Uterus (tissue), 4 donors: ENCODE results near the gene LDLRAD4. TPM values are rescaled to one million over a fixed set of nuclear protein-coding genes. Genes with fewer than 3 reads are reported as not detected.

Experiments
- DNase-seq, 2 donors: peaks; one replicate each; pipeline ENCODE4 v3.0.0-alpha.2; 2019 to 2020
- H3K27ac ChIP-seq, 2 donors: fragments of 200-600 bp; sonication (generic); 1 replicate in 1 of 2; 2 replicates in 1 of 2; pipeline ENCODE4 v1.5.1; 2016 to 2018
- H3K27me3 ChIP-seq, 2 donors: fragments of 200-600 bp; sonication (generic); one replicate each; pipeline ENCODE4 v1.5.1; 2018 to 2019; ENCODE audit warnings: control low read depth in 1 of 2
- H3K36me3 ChIP-seq, 2 donors: fragments of 200-600 bp; sonication (generic); one replicate each; pipeline ENCODE4 v1.5.1; 2019; ENCODE audit warnings: control low read depth in 1 of 2
- H3K4me1 ChIP-seq, 2 donors: fragments of 200-600 bp; sonication (generic); one replicate each; pipeline ENCODE4 v1.5.1; 2018 to 2019; ENCODE audit warnings: control low read depth in 1 of 2
- H3K4me3 ChIP-seq, 2 donors: fragments of 200-600 bp; sonication (generic); 1 replicate in 1 of 2; 2 replicates in 1 of 2; pipeline ENCODE4 v1.5.1; 2018 to 2019; ENCODE audit warnings: mild to moderate bottlenecking in 1 of 2
- H3K9me3 ChIP-seq, 2 donors: fragments of 200-600 bp; sonication (generic); one replicate each; pipeline ENCODE4 v1.5.1; 2019; ENCODE audit warnings: control low read depth in 1 of 2
- POLR2A ChIP-seq, 2 donors: fragments of 450-650 bp; IDR thresholded peaks; one replicate each; pipeline ENCODE4 v1.6.1; 2016; ENCODE audit warnings: antibody characterized with exemption in 2 of 2, mild to moderate bottlenecking in 1 of 2, moderate library complexity in 1 of 2
- intact Hi-C: fragments of 100-400 bp; cut with DNase I; formaldehyde crosslinking; loops from one replicate; pipeline ENCODE4 v1.15.1; 2023; ENCODE audit warnings: low total_unique reads
- total RNA-seq, 4 donors: library from RNA; depleted of rRNA in 3 of 4; stranded (reverse); fragments of >200 nt in 3 of 4; gene quantifications; one replicate each; pipeline versions ENCODE4 v1.1.0 to v1.2.4, GENCODE V29; 2014 to 2023
- TF ChIP-seq, protein P1 (sequence below), 4 experiments: fragments of 200-600 bp in 2 of 4; fragments of 450-650 bp in 2 of 4; sonication (generic) in 2 of 4; IDR thresholded peaks; one replicate each; pipeline ENCODE4 v1.5.1; 2016 to 2019; ENCODE audit warnings: antibody characterized with exemption in 4 of 4, mild to moderate bottlenecking in 2 of 4, moderate library complexity in 1 of 4
- donor health status: DM: yes; HTN: yes; CAD: no.

The LDLRAD4 gene
- total RNA-seq, 4 donors from 2014 or later, result 23.8 to 82.2 (median 39.3) TPM

GRCh38 chr18:13353084-13353823, 134.7 kb downstream of the LDLRAD4 start:
- Histone ChIP-seq H3K4me3 (no peak overlapping the region), H3K27ac (no peak overlapping the region), H3K27me3 (no peaks in the 10 kb centered on the region), H3K4me1 (no peaks in the 10 kb centered on the region), H3K9me3 (no peaks in the 10 kb centered on the region), H3K36me3 (no peaks in the 10 kb centered on the region)
- no peak for TF ChIP-seq POLR2A (IDR thresholded peaks at IDR 0.05)
- TF ChIP-seq, protein P1, sequence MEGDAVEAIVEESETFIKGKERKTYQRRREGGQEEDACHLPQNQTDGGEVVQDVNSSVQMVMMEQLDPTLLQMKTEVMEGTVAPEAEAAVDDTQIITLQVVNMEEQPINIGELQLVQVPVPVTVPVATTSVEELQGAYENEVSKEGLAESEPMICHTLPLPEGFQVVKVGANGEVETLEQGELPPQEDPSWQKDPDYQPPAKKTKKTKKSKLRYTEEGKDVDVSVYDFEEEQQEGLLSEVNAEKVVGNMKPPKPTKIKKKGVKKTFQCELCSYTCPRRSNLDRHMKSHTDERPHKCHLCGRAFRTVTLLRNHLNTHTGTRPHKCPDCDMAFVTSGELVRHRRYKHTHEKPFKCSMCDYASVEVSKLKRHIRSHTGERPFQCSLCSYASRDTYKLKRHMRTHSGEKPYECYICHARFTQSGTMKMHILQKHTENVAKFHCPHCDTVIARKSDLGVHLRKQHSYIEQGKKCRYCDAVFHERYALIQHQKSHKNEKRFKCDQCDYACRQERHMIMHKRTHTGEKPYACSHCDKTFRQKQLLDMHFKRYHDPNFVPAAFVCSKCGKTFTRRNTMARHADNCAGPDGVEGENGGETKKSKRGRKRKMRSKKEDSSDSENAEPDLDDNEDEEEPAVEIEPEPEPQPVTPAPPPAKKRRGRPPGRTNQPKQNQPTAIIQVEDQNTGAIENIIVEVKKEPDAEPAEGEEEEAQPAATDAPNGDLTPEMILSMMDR (IDR thresholded peaks at IDR 0.05), result no peak
- intact Hi-C loops, result no loop called here
- DNase-seq, result no peak

DNA sequence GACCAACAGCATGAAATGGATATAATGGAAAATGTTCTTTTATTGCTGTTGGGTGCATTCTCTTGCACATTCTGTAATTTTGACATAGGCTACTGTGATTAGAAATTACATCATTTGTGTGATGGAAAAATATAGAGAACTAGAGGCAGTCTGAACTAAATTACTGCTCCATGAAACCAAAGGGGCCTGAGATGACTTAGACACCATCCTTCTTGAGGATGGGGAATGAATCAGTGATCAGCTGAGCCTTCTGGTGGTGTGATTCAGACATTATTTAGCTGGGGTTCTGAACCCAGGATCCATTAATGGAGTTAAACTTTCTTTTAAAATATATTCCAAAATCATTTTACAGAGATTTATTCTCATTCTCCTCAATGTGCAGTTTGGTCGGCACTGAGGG, 135.8 kb downstream of the LDLRAD4 start:
- no peak overlapping the region for H3K4me3 ChIP-seq
- H3K27me3 ChIP-seq, result no peaks in the 10 kb centered on the region
- no peak for TF ChIP-seq POLR2A (IDR thresholded peaks at IDR 0.05)
- TF ChIP-seq, protein P1 (IDR thresholded peaks at IDR 0.05), result no peak
- DNase-seq, result no peak
- intact Hi-C loops, result no loop called here
- H3K9me3 ChIP-seq, result no peaks in the 10 kb centered on the region
- no peaks in the 10 kb centered on the region for H3K4me1 ChIP-seq
- H3K27ac ChIP-seq, result no peak overlapping the region
- H3K36me3 ChIP-seq, result no peaks in the 10 kb centered on the region

- H3K4me1 ChIP-seq, result no peaks in the 10 kb centered on the region
- no peaks in the 10 kb centered on the region for H3K9me3 ChIP-seq
- H3K27ac ChIP-seq, result no peak overlapping the region
- no peaks in the 10 kb centered on the region for H3K36me3 ChIP-seq
- no peak for DNase-seq
- no peak for TF ChIP-seq POLR2A (IDR thresholded peaks at IDR 0.05)
- TF ChIP-seq, protein P1 (IDR thresholded peaks at IDR 0.05), result no peak
- no peak overlapping the region for H3K4me3 ChIP-seq
- no peaks in the 10 kb centered on the region for H3K27me3 ChIP-seq
- intact Hi-C loops, result no loop called here
These were observed 137.5 kb downstream of the LDLRAD4 start for GRCh38 chr18:13356032-13356431.

DNA sequence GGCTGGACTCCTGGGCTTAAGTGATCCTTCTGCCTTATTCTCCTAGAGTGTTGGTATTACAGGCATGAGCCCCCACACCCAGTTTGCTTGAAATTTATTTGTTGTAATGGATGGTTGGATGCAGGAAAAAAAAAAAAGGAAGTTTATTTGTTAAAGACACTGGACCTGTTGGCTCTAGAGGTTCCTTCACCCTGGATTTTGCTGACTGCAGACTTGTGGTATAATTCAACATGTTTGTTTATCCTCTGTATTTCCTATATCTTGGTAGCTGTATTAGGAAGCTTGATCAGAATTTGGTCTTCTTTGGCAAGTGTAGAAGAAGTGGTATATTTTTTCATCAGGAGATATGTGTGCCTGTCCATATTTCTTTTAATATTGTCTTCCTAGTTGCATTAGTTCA, 138.7 kb downstream of the LDLRAD4 start:
- Histone ChIP-seq H3K36me3 (no peaks in the 10 kb centered on the region), H3K4me3 (no peak overlapping the region), H3K4me1 (no peaks in the 10 kb centered on the region), H3K27ac (no peak overlapping the region), H3K9me3 (no peaks in the 10 kb centered on the region), H3K27me3 (no peaks in the 10 kb centered on the region)
- no peak for TF ChIP-seq POLR2A (IDR thresholded peaks at IDR 0.05)
- TF ChIP-seq, protein P1 (IDR thresholded peaks at IDR 0.05), result no peak
- intact Hi-C loops, result no loop called here
- no peak for DNase-seq

- Histone ChIP-seq H3K36me3 (no peaks in the 10 kb centered on the region), H3K4me3 (no peak overlapping the region), H3K9me3 (no peaks in the 10 kb centered on the region), H3K4me1 (no peaks in the 10 kb centered on the region), H3K27me3 (no peaks in the 10 kb centered on the region), H3K27ac (no peak overlapping the region)
- no peak for DNase-seq
- TF ChIP-seq POLR2A (IDR thresholded peaks at IDR 0.05), result no peak
- TF ChIP-seq, protein P1 (IDR thresholded peaks at IDR 0.05), result no peak
- intact Hi-C loops, result no loop called here
These were observed 140.7 kb downstream of the LDLRAD4 start for GRCh38 chr18:13359210-13359609.
